Transverse colon (tissue), 4 donors: Measurements from ENCODE around the gene ZNF600. TPM values are rescaled to one million over a fixed set of nuclear protein-coding genes. Genes with fewer than 3 reads are reported as not detected.
"Not testable (repeated sequence)": the region's sequence is repeated elsewhere in the genome, so short reads cannot be mapped to it uniquely, and the experiment has no call there.

Experiments used
- DNase-seq: peaks from one replicate; pipeline ENCODE4 v3.0.0-alpha.2; 2019
- H3K27ac ChIP-seq, 4 donors: fragments of 200-600 bp; sonication (generic); 2 replicates each; pipeline ENCODE4 v1.5.1; 2016 to 2018; ENCODE audit warnings: inconsistent platforms in 4 of 4
- H3K27me3 ChIP-seq: fragments of 200-600 bp; sonication (generic); 2 replicates; pipeline ENCODE4 v1.5.1; 2017; ENCODE audit warnings: inconsistent platforms
- H3K36me3 ChIP-seq, 4 donors: fragments of 200-600 bp; sonication (generic); 2 replicates each; pipeline ENCODE4 v1.5.1; 2017 to 2019; ENCODE audit warnings: inconsistent platforms in 4 of 4
- H3K4me1 ChIP-seq, 4 donors: fragments of 200-600 bp; sonication (generic); 2 replicates each; pipeline ENCODE4 v1.5.1; 2017 to 2020; ENCODE audit warnings: inconsistent platforms in 4 of 4
- H3K4me3 ChIP-seq, 4 donors: fragments of 200-600 bp; sonication (generic); 1 replicate in 1 of 4; 2 replicates in 3 of 4; pipeline versions ENCODE4 v1.5.1 to v1.6.1; 2017 to 2019; ENCODE audit warnings: inconsistent platforms in 4 of 4
- H3K9me3 ChIP-seq, 2 donors: fragments of 200-600 bp; sonication (generic); 2 replicates each; pipeline ENCODE4 v1.5.1; 2017 to 2019; ENCODE audit warnings: inconsistent platforms in 2 of 2
- EP300 ChIP-seq: sonication (generic); formaldehyde crosslinking; IDR thresholded peaks from one replicate; pipeline ENCODE4 v1.6.1; 2017; ENCODE audit warnings: antibody characterized with exemption, low read depth
- POLR2A ChIP-seq: fragments of 450-650 bp; IDR thresholded peaks from one replicate; pipeline ENCODE4 v1.6.1; 2016; ENCODE audit warnings: antibody characterized with exemption, mild to moderate bottlenecking, moderate library complexity
- POLR2AphosphoS5 ChIP-seq, 3 donors: sonication (generic); formaldehyde crosslinking; IDR thresholded peaks; one replicate each; pipeline ENCODE4 v1.6.1; 2016; ENCODE audit warnings: antibody characterized with exemption in 3 of 3
- WGBS, 2 donors: methylation state at CpG; one replicate each; pipeline ENCODE4 v1.1.5; 2018; ENCODE audit warnings: low coverage in 1 of 2; 5-methylcytosine and 5-hydroxymethylcytosine counted together
- in situ Hi-C, 4 donors: fragments of 200-750 bp; cut with MboI; loops; one replicate each; pipeline versions ENCODE4 v1.15.0 to v1.15.1; 2017; ENCODE audit warnings: low sequenced_read_pairs in 3 of 4, low pct_ligation_motif_present in 1 of 4, low pct_unique_long_range_greater_than_20kb in 1 of 4
- intact Hi-C: fragments of 100-400 bp; cut with DNase I; formaldehyde crosslinking; loops from one replicate; pipeline ENCODE4 v1.15.1; 2023; ENCODE audit warnings: low total_unique reads
- total RNA-seq, 4 donors: library from RNA; depleted of rRNA; stranded (reverse); fragments of >200 nt; gene quantifications; one replicate each; pipeline ENCODE4 v1.1.0, GENCODE V29; 2016
- TF ChIP-seq, protein P1 (sequence below), 5 experiments: fragments of 200-600 bp in 3 of 5; fragments of 450-650 bp in 2 of 5; sonication (generic) in 3 of 5; IDR thresholded peaks; 1 replicate in 2 of 5; 2 replicates in 3 of 5; pipeline ENCODE4 v1.5.1; 2016 to 2017; ENCODE audit warnings: antibody characterized with exemption in 5 of 5, inconsistent platforms in 3 of 5, mild to moderate bottlenecking in 2 of 5, moderate library complexity in 1 of 5

The ZNF600 gene
- total RNA-seq, 4 donors from 2014 or later = 5.2 to 95.4 (median 27.2) TPM

GRCh38 chr19:52789440-52789839 is 2.8 kb upstream of the ZNF600 start:
- in situ Hi-C loops = no loop called here
- H3K27ac ChIP-seq = no peak overlapping the region
- H3K4me1 ChIP-seq = peaks cover 3 to 16% (median 7%) of the 10 kb centered on the region in 4 donors
- intact Hi-C loops = no loop called here
- TF ChIP-seq POLR2AphosphoS5 (IDR thresholded peaks at IDR 0.05) = no peak
- TF ChIP-seq POLR2A = no peak
- no peak for TF ChIP-seq EP300
- TF ChIP-seq, protein P1, sequence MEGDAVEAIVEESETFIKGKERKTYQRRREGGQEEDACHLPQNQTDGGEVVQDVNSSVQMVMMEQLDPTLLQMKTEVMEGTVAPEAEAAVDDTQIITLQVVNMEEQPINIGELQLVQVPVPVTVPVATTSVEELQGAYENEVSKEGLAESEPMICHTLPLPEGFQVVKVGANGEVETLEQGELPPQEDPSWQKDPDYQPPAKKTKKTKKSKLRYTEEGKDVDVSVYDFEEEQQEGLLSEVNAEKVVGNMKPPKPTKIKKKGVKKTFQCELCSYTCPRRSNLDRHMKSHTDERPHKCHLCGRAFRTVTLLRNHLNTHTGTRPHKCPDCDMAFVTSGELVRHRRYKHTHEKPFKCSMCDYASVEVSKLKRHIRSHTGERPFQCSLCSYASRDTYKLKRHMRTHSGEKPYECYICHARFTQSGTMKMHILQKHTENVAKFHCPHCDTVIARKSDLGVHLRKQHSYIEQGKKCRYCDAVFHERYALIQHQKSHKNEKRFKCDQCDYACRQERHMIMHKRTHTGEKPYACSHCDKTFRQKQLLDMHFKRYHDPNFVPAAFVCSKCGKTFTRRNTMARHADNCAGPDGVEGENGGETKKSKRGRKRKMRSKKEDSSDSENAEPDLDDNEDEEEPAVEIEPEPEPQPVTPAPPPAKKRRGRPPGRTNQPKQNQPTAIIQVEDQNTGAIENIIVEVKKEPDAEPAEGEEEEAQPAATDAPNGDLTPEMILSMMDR (IDR thresholded peaks at IDR 0.05) = no peak
- WGBS, 2 donors = 94 to 100% methylated on average over 3 to 6 of the region's 6 CpGs
- H3K9me3 ChIP-seq = no peaks in the 10 kb centered on the region
- DNase-seq = no peak
- H3K27me3 ChIP-seq = no peaks in the 10 kb centered on the region
- H3K36me3 ChIP-seq = no peaks in the 10 kb centered on the region
- no peak overlapping the region for H3K4me3 ChIP-seq

DNA sequence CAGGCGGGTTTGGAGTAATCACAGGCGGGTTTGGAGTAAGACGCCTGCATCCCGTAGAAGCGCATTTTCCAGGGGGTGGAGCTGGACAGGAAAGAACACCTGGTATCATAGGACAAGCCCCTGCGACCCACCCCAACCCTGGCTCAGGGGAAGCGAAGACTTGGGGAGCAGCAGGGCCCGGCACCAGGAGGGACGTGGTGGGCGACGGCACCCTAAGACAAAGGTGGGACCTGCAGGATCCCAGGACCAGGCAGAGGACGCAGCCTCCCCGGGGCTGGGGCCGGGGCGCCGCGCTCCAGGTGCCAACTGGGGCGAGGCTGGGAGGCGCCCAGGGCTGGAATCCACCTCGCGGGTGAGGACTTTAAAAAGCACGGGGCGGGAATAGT is 520 bp downstream of the ZNF600 start:
- TF ChIP-seq POLR2A = no peak
- TF ChIP-seq, protein P1 (IDR thresholded peaks at IDR 0.05) = no peak
- no peak for TF ChIP-seq POLR2AphosphoS5 (IDR thresholded peaks at IDR 0.05)
- TF ChIP-seq EP300 = no peak
- peak; percentile 24 for DNase-seq
- peak overlapping the region; percentile 21 to 72 (median 62) for H3K4me3 ChIP-seq
- no peaks in the 10 kb centered on the region for H3K27me3 ChIP-seq
- peaks cover 0 to 9% of the 10 kb centered on the region in 2 donors for H3K9me3 ChIP-seq
- H3K4me1 ChIP-seq = peaks cover 3 to 16% (median 7%) of the 10 kb centered on the region in 4 donors
- intact Hi-C loops (no loop called here), in situ Hi-C loops (no loop called here)
- 0 to 2% methylated on average over 3 to 23 of the region's 23 CpGs for WGBS, 2 donors
- peak overlapping the region; percentile 82 to 89 (median 85) for H3K27ac ChIP-seq
- H3K36me3 ChIP-seq = peaks cover 0 to 16% (median 2%) of the 10 kb centered on the region in 4 donors

GRCh38 chr19:52785506-52785905 is 1.1 kb downstream of the ZNF600 start:
- Histone ChIP-seq H3K4me3 (peak overlapping the region in 3 of 4 donors; percentile 54 to 72 (median 71)), H3K27me3 (no peaks in the 10 kb centered on the region), H3K36me3 (peaks cover 0 to 21% (median 5%) of the 10 kb centered on the region in 4 donors), H3K4me1 (peaks cover 3 to 16% (median 7%) of the 10 kb centered on the region in 4 donors), H3K27ac (peak overlapping the region in 3 of 4 donors; percentile 82 to 89 (median 88)), H3K9me3 (peaks cover 0 to 9% of the 10 kb centered on the region in 2 donors)
- WGBS, 2 donors = 85 to 94% methylated on average over 3 of the region's 3 CpGs
- TF ChIP-seq EP300 (no peak), POLR2AphosphoS5 (IDR thresholded peaks at IDR 0.05) (no peak), POLR2A (no peak)
- TF ChIP-seq, protein P1 (IDR thresholded peaks at IDR 0.05) = no peak
- in situ Hi-C loops = no loop called here
- intact Hi-C loops = no loop called here
- no peak for DNase-seq

DNA sequence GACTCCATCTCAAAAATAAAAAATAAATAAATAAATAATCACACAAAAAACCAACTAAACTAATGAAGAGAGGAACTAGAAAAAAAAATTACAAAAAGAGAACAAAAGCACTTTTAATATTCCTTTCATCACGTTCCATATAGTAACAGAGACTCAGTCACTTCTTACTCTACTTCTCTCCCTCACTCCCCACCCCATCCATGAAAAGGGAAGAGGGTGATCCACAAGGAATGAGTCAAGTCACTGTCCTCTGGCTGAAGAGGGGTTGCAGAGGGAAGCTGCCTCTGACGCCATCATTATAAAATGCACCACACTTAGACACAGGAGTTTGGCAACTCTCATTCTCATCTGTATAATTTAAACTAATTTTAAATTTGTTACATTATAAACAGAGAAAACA is 3.7 kb downstream of the ZNF600 start:
- in situ Hi-C loops, H3K9me3 ChIP-seq, H3K27me3 ChIP-seq, H3K27ac ChIP-seq, intact Hi-C loops, H3K4me3 ChIP-seq, DNase-seq: not testable (repeated sequence)
- 84% methylated on average over 2 of the region's 2 CpGs; no CpG with 5 or more reads in 1 of the 2 donors for WGBS, 2 donors
- H3K36me3 ChIP-seq = peaks cover 0 to 40% (median 10%) of the 10 kb centered on the region in 4 donors
- peaks cover 3 to 16% (median 7%) of the 10 kb centered on the region in 4 donors for H3K4me1 ChIP-seq

DNA sequence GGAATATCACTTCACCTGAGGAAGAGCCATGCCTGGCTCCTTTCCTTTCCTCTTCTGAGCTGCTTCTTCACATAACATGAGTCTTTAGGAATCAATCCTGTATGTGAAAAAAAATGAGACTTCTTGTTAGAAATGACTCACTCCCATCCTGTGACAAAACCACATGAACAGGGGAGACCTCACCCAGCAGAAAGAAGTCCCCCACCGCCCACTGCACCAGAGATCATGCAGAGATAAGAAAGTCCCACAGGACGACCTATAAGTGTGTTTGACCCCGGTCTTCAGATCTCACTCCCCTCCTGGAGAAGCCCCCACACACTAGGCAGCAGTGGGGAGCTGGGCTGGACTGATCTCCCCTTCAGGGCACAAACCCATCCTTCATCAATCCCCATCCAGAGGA is 7.8 kb downstream of the ZNF600 start:
- peaks cover 0 to 66% (median 20%) of the 10 kb centered on the region in 4 donors for H3K36me3 ChIP-seq
- no peak for DNase-seq
- no peaks in the 10 kb centered on the region for H3K4me1 ChIP-seq
- in situ Hi-C loops = no loop called here
- WGBS, 2 donors = 40 to 75% methylated on average over 1 to 3 of the region's 3 CpGs
- intact Hi-C loops = no loop called here
- no peak overlapping the region for H3K4me3 ChIP-seq
- H3K27ac ChIP-seq = no peak overlapping the region
- no peaks in the 10 kb centered on the region for H3K27me3 ChIP-seq
- peaks cover under 1 to 9% of the 10 kb centered on the region in 2 donors for H3K9me3 ChIP-seq
- TF ChIP-seq, protein P1 (IDR thresholded peaks at IDR 0.05) = no peak
- TF ChIP-seq EP300 = no peak

DNA sequence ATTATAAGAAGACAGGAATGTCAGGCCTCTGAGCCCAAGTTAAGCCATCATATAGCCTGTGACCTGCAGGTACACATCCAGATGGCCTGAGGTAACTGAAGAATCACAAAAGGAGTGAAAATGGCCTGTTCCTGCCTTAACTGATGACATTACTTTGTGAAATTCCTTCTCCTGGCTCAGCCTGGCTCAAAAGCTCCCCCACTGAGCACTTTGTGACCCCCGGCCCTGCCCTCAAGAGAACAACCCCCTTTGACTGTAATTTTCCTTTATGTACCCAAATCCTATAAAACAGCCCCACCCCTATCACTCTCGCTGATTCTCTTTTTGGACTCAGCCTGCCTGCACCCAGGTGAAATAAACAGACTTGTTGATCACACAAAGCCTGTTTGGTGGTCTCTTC is 30.1 kb downstream of the ZNF600 start:
- in situ Hi-C loops, H3K27ac ChIP-seq, H3K9me3 ChIP-seq, H3K27me3 ChIP-seq, H3K4me3 ChIP-seq, intact Hi-C loops, H3K4me1 ChIP-seq, H3K36me3 ChIP-seq, DNase-seq: not testable (repeated sequence)
- WGBS, 2 donors = 79% methylated on average over 2 of the region's 2 CpGs; no CpG with 5 or more reads in 1 of the 2 donors
